Type B pancreatic cell (in vitro differentiated cells): Measurements from ENCODE around the gene B3GNT7. TPM values are rescaled to one million over a fixed set of nuclear protein-coding genes. Genes with fewer than 3 reads are reported as not detected.

Experiments used
- DNase-seq: peaks from one replicate; pipeline ENCODE4 v3.0.0; 2021; ENCODE audit warnings: mixed read lengths; ENCODE audit not compliant: unreplicated experiment; ENCODE audit errors: extremely low spot score
- H3K27ac Mint-ChIP-seq: 2 replicates; pipeline ENCODE4 v1.8.0; 2021; ENCODE audit warnings: mild to moderate bottlenecking, mixed read lengths
- H3K27me3 Mint-ChIP-seq: 2 replicates; pipeline ENCODE4 v1.8.0; 2021; ENCODE audit warnings: mixed read lengths
- H3K36me3 Mint-ChIP-seq: 2 replicates; pipeline ENCODE4 v1.8.0; 2021; ENCODE audit warnings: mixed read lengths
- H3K4me1 Mint-ChIP-seq: one replicate; pipeline ENCODE4 v1.8.0; 2021; ENCODE audit warnings: mixed read lengths; ENCODE audit not compliant: unreplicated experiment
- H3K4me3 Mint-ChIP-seq: 2 replicates; pipeline ENCODE4 v1.8.0; 2021; ENCODE audit warnings: mild to moderate bottlenecking, mixed read lengths
- H3K9me3 Mint-ChIP-seq: 2 replicates; pipeline ENCODE4 v1.8.0; 2021; ENCODE audit warnings: mixed read lengths
- CTCF ChIP-seq: fragments of 200-600 bp; sonication (generic); conservative IDR thresholded peaks from 2 replicates; pipeline ENCODE4 v1.5.0; 2021; ENCODE audit warnings: antibody characterized with exemption, mild to moderate bottlenecking
- total RNA-seq: library from RNA; stranded (reverse); gene quantifications from 2 replicates; pipeline ENCODE4 v1.2.1, GENCODE V29; 2021; ENCODE audit warnings: low replicate concordance

B3GNT7 gene
- total RNA-seq, 1 donor from 2014 or later = 6.8 TPM

- Mint-ChIP-seq H3K27me3 (no peaks in the 10 kb centered on the region), H3K9me3 (peaks cover 11% of the 10 kb centered on the region), H3K4me3 (no peak overlapping the region), H3K27ac (no peak overlapping the region), H3K36me3 (peaks cover 4% of the 10 kb centered on the region), H3K4me1 (no peaks in the 10 kb centered on the region)
- no peak for DNase-seq
- TF ChIP-seq CTCF = no peak
These were observed 11.4 kb upstream of the B3GNT7 start for GRCh38 chr2:231384109-231384435.

GRCh38 chr2:231384970-231385369 is 10.5 kb upstream of the B3GNT7 start:
- Mint-ChIP-seq H3K9me3 (peaks cover 11% of the 10 kb centered on the region), H3K27ac (no peak overlapping the region), H3K4me1 (no peaks in the 10 kb centered on the region), H3K4me3 (no peak overlapping the region), H3K27me3 (no peaks in the 10 kb centered on the region), H3K36me3 (peaks cover 4% of the 10 kb centered on the region)
- TF ChIP-seq CTCF = no peak
- no peak for DNase-seq

GRCh38 chr2:231385429-231385828 is 10.1 kb upstream of the B3GNT7 start:
- H3K36me3 Mint-ChIP-seq = peaks cover 4% of the 10 kb centered on the region
- TF ChIP-seq CTCF = no peak
- no peak for DNase-seq
- no peak overlapping the region for H3K27ac Mint-ChIP-seq
- no peaks in the 10 kb centered on the region for H3K4me1 Mint-ChIP-seq
- H3K9me3 Mint-ChIP-seq = peaks cover 11% of the 10 kb centered on the region
- no peaks in the 10 kb centered on the region for H3K27me3 Mint-ChIP-seq
- H3K4me3 Mint-ChIP-seq = no peak overlapping the region

- no peak overlapping the region for H3K4me3 Mint-ChIP-seq
- peaks cover under 1% of the 10 kb centered on the region for H3K4me1 Mint-ChIP-seq
- H3K27ac Mint-ChIP-seq = no peak overlapping the region
- no peak for TF ChIP-seq CTCF
- H3K27me3 Mint-ChIP-seq = peaks cover under 1% of the 10 kb centered on the region
- H3K9me3 Mint-ChIP-seq = peaks cover 11% of the 10 kb centered on the region
- DNase-seq = no peak
- H3K36me3 Mint-ChIP-seq = peaks cover 4% of the 10 kb centered on the region
These were observed 9.1 kb upstream of the B3GNT7 start for GRCh38 chr2:231386446-231386845.

GRCh38 chr2:231387904-231388724 is 7.4 kb upstream of the B3GNT7 start:
- H3K4me1 Mint-ChIP-seq = peaks cover 5% of the 10 kb centered on the region
- H3K9me3 Mint-ChIP-seq = peaks cover 11% of the 10 kb centered on the region
- DNase-seq = no peak
- peaks cover 4% of the 10 kb centered on the region for H3K27me3 Mint-ChIP-seq
- H3K27ac Mint-ChIP-seq = no peak overlapping the region
- H3K4me3 Mint-ChIP-seq = no peak overlapping the region
- H3K36me3 Mint-ChIP-seq = peaks cover 4% of the 10 kb centered on the region
- no peak for TF ChIP-seq CTCF
